GM21529 (cell line): ENCODE data around the gene ANO9.

Source experiments
- ATAC-seq: cut with Tn5 transposase; IDR thresholded peaks from one replicate; pipeline ENCODE4 v1.9.1; 2021; ENCODE audit not compliant: unreplicated experiment

The ANO9 gene

DNA sequence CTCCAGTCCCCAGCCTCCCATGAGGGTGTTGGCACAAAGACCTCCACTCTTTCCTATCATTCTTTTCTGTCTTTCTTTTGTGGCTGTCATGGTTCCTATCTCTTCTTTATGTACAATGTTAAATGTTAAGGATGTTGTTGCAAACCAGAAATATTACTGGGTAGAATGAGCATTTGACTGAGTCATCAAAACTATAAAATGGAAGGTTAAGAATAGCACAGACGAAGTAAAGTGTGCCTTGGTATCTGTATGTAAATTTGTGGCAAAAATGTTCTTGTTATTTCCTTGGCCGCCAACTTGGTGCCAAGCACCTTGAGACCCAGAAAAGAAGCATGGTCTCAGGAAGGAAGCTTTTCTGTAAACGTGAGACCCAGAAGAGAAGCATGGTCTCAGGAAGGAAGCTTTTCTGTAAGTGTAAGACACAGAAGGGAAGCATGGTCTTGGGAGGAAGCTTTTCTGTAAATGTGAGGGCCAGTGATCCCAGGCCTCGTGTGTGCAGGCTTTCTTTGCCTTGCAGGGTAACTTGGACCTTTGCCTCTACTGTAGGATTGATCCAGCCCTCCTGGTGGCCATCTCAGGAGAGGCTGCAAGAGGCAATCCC is 54.5 kb downstream of the ANO9 start:
- ATAC-seq, result no peak

DNA sequence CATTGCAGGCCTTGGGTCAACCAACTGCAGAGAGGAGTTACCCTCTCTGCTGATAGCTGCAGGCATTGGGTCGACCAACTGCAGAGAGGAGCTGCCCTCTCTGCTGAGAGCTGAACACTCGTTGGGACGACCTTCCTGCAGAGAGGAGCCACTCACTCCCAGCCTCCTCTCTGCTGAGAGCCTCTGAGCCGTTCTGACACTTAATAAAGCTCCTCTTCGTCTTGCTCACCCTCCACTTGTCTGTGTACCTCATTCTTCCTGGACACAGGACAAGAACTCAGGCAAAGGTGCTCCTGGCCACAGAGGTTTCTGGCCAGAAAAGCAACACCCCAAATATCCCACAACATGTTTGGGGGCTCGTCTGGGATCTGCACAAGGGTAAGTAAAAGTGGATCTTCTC is 55.3 kb downstream of the ANO9 start:
- no peak for ATAC-seq

DNA sequence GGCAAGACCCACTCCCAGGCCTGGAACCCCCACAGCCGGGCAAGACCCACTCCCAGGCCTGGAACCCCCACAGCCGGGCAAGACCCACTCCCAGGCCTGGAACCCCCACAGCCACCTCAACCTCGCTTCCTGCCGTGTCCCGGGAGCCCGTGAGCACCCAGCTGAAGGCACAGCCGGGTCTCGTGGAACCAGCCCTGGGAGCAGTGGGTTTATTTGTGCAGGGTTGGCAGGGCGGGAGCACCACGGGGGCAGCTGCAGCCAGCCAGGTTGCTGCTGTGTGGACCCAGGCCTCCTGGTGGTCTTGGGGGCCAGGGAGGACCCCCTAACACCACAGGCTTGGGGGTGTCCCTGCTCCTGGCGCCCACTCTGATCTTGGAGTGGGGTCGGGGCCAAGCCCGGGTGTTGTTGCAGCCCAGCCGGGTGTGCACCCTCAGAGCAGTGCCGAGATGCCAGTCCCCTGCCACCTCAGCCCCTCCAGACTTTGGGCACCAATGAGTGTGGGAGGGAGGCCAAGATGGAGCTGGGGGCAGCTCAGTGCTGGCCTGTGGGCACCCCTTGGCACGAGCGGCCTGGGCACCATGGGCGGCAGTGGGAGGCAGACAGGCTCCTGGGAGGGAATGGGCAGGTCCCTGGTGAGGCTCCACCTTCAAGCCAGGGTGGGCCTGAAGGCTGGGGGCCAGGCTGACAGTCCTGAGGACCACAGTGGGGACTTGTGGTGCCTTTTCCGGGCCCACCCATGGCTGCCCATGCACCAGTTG is 56.0 kb downstream of the ANO9 start:
- no peak for ATAC-seq

DNA sequence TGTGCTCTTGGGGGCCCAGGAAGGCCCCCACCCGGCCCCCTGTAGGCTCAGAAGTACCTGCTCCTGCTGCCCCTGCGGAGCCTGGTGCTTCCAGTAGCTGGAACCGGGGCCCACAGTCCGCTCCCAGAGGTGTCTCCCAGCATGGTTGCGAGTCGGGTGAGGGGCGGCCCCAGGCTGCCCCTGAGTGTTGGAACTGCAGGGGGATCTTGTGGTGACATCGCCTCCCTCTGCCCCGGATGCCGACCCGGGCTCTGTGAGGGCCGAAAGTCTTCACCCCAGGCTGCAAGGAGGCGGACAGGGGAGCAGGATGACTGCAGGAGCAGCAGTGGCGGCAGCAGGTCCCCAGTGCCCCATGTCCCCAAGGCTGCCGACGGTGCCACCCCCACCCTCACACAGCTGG is 57.3 kb downstream of the ANO9 start:
- ATAC-seq, result no peak

DNA sequence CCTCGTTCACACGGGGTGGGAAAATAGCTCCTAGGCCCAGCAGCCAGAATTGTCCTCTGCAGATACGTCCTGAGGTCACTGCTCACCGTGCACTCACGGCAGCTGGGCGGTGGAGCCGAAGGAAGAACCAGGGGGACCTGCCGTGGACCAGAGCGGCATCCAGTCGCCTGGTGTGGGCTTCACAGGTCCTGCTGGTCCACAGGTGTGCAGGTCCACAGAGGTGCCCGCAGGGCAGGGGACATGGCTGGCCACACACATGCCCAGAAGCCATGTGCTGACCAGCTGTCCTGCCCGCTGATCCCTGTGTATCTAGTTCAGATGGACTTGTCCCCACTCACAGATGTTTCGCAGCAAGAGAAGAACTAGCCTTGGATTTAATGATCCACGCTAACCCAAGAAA is 58.4 kb downstream of the ANO9 start:
- ATAC-seq, result no peak

DNA sequence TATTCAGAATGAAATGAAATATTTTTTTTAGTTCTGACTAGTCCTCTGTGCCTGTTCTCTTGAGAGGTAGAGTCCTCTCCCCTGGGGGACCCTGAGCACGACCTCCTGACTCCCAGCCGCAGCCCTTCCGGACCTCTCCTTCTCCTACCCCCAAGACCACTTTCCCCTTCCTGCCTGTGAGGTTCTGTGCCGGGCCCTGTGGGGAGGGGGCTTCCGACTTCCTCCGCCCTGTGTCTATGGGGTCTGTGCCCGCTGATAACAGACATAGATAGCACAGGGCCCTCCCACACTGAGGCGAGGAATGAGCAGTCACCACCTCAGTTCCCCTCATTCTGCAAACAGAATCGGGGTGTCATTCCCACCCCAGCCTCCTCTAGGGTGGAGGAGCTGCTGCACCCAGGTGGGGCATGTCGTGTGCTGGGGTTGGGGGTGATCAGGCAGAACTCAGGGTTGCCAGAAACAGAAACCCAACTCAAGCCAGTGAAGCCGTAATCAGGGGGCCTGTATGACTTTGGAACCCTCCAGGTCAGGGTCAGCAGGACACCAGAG is 59.7 kb downstream of the ANO9 start:
- ATAC-seq, result no peak

DNA sequence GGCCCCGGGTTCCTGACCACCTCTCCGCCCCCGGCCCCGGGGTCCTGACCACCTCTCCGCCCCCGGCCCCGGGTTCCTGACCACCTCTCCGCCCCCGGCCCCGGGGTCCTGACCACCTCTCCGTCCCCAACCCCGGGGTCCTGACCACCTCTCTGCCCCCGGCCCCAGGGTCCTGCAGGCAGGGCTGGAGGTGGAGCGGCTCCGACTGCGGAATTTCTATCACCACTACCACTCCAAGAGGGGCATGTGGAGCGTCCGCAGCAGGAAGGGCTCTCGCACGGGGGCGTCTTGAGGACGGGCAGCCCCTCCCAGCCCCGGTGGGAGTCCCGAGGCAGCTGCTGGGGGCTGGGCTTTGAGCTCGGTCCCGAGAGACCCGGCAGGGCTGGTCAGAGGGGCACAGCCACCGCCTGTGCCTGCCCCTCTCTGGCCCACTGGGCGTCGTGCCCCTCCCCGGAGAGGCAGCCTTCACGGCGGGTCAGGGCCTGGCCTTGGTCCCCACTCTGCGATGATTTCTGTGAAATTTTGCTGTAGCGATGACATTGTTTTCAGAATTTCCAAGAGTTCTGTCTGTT is 60.2 kb downstream of the ANO9 start:
- ATAC-seq, result no peak

DNA sequence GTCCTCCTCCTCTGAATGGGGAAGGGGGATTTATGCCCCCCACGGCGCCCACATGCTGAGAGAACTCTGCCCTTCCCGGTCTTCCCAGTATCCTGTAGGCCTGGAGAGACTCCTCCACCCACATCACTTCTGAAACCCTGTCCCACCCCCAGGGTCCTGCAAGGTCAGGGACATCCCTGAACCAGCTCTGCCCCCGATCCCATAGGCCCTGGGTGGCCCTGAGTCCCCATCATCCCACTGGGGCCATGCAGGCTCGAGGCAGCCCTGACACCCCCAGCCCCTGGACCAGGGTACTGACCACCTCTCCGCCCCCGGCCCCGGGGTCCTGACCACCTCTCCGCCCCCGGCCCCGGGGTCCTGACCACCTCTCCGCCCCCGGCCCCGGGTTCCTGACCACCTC is 60.8 kb downstream of the ANO9 start:
- no peak for ATAC-seq

DNA sequence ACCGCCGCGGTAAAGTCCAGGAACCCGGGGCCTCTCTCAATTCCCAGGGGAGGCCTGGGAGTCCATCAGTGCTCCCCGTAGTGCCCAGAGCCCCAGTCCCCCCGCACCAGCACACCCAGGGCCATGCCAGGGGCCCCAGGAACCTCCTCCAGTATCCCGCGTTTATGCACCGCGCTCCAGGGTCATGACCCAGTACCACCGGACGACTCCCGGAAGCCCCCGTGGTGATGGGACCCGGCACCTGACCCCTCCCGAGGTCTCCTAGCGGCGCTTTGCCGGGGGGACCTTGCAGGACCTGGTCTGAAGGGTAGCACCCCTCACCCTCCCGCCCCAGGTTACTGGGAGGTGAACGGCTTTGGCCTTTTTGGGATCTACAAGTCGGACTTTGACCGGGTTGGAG is 61.3 kb downstream of the ANO9 start:
- no peak for ATAC-seq

DNA sequence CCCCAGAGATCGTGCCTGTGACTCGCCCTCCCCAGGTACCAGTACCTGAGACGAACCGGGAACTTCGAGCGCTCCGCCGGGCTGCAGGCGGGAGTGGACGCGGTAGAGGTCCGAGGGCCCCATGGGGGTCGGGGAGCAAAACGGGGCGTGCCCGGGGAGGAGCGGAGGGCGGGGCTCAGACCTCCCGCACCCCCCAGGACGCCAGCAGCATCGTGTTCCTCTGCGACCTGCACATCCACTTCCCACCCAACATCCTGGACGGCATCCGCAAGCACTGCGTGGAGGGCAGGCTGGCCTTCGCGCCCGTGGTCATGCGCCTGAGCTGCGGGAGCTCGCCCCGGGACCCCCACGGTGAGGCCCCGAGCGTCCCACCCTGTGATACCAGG is 61.7 kb downstream of the ANO9 start:
- ATAC-seq, result no peak

DNA sequence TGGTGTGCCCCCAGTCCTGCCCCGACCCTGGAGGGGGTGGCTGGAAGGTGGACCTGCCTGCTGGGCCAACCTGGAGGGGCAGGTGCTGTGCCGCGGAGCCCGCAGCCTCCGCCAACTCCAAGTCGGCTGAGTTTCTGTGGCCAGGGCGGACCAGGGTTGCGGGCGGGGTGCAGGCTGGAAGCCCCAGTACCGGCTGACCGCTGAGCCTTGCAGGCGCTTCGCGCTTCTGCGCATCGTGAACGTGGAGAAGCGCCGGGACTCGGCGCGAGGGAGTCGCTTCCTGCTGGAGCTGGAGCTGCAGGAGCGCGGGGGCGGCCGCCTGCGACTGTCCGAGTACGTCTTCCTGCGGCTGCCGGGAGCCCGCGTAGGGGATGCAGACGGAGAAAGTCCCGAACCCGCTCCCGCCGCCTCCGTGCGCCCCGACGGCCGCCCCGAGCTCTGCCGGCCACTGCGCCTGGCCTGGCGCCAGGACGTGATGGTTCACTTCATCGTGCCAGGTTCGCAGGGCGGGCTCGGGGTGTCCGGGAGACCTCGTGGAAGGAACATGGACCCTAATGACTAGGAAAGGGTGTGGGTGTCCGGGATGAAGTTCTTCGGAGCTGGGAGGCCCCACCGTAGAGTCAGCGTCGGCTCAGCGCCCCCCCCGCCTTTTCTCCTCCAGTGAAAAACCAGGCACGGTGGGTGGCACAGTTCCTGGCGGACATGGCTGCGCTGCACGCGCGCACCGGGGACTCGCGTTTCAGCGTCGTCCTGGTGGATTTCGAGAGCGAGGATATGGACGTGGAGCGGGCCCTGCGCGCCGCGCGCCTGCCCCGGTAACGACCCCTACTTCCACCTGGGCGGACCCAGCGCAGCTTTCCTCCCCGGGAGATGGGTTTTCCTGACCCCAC is 62.4 kb downstream of the ANO9 start:
- no peak for ATAC-seq

DNA sequence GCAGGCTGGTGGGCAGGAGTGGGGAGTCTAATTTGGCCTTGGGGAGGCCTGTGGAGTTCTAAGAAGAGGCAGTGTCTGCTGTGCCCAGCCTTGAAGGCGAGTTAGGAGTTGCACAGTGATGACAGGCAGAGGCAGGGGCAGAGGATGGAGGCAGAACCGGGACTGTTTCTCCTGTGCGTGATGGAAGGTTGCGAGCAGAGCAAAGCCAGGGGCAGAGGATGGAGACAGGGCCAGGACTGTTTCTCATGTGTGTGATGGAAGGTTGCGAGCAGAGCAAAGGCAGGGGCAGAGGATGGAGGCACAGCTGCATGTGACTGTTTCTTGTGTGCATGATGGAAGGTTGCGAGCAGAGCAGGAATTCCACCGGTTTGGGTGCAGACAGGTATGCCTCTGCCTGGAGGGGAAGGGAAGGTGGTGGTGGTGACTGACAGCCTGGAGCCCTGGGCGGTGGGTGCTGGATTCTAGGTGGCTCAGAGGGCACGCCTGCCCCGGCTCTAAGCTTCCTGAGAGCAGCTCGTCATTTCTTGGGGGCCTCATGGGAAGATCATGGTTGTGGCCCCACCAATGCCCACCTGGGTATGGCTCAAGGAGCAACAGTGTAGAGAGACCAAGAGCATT is 63.8 kb downstream of the ANO9 start:
- no peak for ATAC-seq

DNA sequence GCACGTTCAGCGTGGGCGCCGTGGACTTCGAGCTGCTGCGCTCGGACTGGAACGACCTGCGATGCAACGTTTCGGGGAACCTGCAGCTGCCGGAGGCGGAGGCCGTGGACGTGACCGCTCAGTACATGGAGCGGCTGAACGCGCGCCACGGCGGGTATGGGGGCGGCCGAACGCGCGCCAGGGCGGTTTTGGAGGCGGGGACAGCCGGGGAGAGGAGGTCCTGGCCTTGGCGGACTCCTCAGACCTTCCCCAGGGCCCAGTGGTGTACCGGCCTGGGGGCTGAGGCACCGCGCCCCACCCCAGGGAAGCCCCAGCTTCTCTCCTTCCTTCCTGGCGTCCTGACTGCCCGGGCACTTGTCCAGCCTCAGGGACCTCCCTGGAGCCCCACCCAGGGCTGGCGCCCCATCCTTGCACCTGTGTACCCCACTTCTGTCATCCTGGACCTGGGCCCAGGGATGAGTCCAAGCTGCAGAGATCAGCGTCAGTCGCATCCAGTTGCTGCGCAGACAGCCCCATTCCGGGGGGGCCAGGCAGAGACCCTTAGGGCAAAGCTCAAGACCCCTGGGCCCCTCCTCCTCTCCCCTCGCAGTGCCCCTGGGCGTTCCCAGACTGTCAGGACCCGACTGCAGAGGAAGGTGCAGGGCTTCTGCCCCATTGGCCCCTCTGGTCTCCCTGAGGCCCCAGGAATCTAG is 64.5 kb downstream of the ANO9 start:
- ATAC-seq, result no peak

DNA sequence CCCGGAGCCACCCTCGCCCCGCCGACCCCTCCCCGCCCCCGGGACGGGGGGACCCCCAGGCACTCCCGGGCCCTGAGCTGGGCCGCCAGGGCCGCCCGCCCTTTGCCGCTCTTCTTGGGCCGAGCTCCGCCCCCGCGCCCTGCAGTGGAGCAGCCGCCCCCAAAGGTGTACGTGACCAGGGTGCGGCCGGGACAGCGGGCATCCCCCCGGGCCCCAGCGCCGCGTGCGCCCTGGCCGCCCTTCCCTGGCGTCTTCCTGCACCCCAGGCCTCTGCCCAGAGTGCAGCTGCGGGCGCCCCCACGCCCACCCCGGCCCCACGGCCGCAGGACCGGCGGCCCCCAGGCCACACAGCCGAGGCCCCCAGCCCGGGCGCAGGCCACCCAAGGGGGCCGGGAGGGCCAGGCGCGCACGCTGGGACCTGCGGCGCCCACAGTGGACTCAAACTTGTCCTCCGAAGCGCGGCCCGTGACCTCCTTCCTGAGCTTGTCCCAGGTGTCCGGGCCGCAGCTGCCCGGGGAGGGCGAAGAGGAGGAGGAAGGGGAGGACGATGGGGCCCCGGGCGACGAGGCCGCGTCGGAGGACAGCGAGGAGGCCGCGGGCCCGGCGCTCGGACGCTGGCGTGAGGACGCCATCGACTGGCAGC is 65.2 kb downstream of the ANO9 start:
- ATAC-seq, result no peak

DNA sequence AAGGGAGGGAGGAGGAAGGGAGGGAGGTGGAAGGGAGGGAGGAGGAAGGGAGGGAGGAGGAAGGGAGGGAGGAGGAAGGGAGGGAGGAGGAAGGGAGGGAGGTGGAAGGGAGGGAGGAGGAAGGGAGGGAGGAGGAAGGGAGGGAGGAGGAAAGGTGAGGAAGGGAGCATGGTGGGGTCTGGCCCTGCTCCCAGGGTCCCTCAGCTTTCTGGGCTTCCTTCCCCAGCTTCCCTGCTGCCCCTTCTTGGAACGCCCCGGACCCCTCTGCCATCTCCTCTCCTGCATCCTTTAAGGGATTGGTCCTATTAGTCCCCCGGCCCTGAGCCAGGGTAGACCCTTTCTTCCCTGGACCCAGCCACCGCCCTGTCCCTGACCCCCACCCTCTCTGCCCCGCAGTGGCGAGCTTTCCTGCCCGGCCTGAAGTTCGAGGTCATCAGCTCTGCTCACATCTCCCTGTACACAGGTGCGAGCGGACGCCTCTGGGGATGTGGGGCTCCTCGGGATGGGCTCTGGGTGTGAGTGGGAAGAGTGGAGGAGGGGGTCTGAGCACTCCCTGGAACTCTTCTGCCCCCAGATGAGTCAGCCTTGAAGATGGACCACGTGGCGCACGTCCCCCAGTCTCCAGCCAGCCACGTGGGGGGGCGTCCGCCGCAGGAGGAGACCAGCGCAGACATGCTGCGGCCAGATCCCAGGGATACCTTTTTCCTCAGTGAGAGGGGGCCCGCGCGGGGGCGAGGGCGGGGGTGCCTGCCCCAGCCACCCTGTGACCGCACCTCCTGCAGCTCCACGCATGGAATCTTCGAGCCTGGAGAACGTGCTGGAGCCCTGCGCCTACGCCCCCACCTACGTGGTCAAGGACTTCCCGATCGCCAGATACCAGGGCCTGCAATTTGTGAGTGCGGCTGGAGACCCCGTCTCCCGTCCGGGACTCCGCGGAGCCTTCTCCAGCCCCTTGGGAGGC is 66.5 kb downstream of the ANO9 start:
- ATAC-seq, result no peak

DNA sequence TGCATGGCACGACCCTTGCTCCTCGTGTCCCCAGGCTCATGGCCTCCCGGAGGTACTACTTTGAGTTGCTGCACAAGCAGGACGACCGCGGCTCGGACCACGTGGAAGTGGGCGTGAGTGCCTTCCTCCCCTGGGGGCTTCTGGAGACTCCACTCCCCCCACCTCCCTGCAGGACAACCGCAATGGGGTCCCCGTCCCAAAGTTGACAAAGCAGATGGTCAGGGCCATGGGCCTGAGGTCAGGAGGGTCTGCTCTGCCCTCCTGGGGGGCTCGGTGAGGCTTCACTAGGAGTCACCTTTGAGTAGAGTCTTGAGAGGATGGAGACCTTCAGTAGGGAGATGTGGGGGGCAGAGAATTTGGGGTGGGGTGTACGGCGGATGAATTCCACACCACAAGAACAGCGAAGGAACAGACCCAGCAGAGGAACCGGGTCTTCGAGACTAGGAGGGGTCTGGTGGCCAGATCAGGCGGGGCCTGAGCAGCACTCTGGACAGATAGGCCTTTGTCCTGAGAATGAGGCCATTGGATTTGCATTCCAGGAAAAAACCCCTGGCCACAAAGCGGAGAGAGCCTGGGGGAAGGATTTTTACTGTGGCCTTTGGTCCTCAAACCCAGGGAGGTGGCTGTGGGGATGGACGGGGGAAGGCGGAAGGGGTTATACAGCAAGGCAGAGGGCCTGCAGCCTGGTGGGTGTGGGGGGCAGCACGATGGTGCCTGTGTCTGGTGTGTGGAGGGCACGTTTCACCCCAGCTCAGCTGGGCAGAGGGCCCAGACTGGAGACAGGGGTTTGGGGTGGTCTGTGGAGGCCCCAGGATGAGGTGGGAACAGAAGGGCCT is 67.9 kb downstream of the ANO9 start:
- ATAC-seq, result no peak

DNA sequence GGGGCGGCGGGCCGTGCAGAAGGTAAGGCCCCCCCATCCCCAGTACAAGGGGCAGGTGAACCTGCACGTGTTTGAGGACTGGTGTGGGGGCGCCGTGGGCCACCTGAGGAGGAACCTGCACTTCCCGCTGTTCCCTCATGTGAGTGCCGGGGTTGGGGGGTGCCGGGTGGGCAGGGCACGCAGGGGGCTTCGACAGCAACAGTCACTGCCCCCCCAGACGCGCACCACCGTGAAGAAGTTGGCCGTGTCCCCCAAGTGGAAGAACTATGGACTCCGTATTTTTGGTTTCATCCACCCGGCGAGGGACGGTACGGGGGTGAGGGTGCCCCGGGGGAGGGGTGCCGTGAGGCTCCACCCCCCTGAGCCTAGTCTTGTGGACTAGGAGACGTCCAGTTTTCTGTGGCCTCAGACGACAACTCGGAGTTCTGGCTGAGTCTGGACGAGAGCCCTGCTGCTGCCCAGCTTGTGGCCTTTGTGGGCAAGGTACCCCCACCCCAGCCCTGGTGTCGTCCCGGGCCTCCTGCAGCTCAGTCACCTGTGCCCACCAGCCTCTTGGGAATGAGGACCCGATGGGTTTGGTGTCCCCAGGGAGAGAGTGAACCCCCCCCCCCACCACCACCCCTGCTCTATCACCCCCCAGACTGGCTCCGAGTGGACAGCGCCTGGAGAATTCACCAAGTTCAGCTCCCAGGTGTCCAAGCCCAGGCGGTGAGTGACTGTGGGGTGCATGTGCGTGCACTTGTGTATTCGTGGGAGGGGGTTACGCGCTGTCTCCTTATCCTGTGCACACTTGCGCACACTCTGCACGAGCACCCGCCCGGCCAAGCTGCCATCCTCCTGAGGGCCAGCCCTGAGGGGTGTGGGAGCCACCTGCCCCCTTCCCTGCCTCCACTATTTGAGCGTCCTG is 68.7 kb downstream of the ANO9 start:
- no peak for ATAC-seq
